ENCODE data around the gene SEM1. TPM values are rescaled to one million over a fixed set of nuclear protein-coding genes. Genes with fewer than 3 reads are reported as not detected.

SEM1 gene
- total RNA-seq, 5 donors from 2014 or later (not counting 1 experiment from before 2014, with no cell fraction given), result 17.8 to 34.8 (median 30.2) TPM

DNA sequence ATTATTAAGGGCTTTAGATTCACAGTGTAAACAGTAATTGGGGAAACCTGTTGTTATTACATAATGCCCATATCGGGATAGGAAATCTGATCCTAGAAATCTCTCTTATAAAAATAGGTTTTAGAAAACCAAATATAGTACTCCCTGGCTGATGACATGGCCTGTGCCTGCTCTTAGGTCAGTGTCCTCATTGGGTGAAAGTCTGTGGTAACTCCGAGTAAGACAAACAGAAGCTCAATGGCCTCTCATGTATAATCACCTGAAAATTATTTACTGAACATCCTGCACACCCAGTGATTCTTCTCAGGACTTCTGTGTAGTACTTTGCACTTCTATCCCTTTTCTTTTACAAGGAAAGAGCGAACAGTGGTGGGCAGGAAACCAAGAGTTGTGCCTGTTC lies 37.8 kb downstream of the SEM1 start:
- POLR2A ChIA-PET, result no interaction called here
- WGBS (ENCODE audit: insufficient coverage), result no CpG with 5 or more reads among the region's 3 CpGs
- no peaks in the 10 kb centered on the region for H3K9me3 Mint-ChIP-seq
- no peaks in the 10 kb centered on the region for H3K27me3 Mint-ChIP-seq
- Histone ChIP-seq H3K4me3 (ENCODE audit: control insufficient read depth in 1 of 2, extremely low read depth in 1 of 2, low read length in 1 of 2) (no peak overlapping the region), H3K27me3 (replicated peaks in 1 of 2; ENCODE audit: control insufficient read depth in 2 of 2, extremely low read depth in 1 of 2, insufficient read depth in 2 of 2, low read length in 1 of 2) (no peaks in the 10 kb centered on the region), H3K36me3 (ENCODE audit: control insufficient read depth in 2 of 2, extremely low read depth in 1 of 2, insufficient read depth in 1 of 2, low read length in 1 of 2) (peaks cover 0 to 16% of the 10 kb centered on the region in 2 donors), H3K9me3 (no peaks in the 10 kb centered on the region), H3K27ac (ENCODE audit: low read length) (no peak overlapping the region), H3K4me1 (ENCODE audit: control insufficient read depth in 1 of 2, extremely low read depth in 1 of 2, insufficient read depth in 2 of 2, low read length in 2 of 2) (no peaks in the 10 kb centered on the region)
- no peak overlapping the region for H3K4me3 Mint-ChIP-seq
- CTCF ChIA-PET, result no interaction called here
- peaks cover 0 to 3% (median 0%) of the 10 kb centered on the region in 3 donors for H3K4me1 Mint-ChIP-seq
- H3K27ac Mint-ChIP-seq, result no peak overlapping the region
- DNase-seq (no peak), ATAC-seq (replicated peaks in 1 of 4) (no peak)
- H3K36me3 Mint-ChIP-seq, result peaks cover 37% of the 10 kb centered on the region

DNA sequence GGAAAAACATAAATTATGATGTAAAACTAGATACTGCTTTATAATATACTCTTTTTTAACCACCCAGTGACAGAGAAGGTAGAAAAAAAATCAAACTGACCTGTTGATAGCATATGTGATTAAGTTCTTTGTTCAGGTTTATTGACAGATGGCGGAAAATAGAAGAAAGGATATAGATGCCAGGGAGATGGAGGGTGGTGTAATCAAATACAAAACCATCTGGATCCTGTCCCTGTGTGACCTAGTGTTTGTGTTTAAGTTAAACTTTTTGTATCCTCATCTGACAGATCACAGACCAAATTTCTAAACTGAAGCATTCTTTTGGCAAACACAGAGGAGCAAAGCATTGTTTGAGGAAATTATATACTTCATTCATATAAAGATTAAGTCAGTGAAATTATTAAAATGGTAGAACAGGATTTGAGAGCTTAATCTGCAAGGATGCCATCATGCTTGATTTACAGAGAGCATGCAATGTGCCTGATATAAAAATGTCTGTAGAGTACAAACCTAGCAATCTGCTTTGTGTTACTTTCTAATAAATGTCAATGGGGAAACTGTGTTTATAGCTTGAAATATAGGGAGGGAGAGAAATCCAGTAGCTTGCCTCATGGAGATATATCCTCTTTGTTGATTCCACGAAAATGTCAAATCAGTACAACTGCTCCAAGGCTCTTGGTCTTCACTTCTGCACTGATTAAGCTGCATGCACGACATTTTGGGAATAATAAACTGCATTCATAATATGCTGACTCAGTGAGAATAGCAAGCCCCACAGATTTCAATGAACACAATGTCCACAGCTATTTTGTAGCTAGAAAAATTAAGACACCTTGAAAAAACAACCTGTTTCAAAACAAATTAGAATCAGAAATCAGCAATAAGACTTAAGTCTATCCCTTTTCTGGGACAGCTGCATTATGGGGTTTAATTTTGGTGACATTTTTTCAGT lies 39.0 kb downstream of the SEM1 start:
- Mint-ChIP-seq H3K4me3 (no peak overlapping the region), H3K36me3 (peaks cover 42% of the 10 kb centered on the region)

DNA sequence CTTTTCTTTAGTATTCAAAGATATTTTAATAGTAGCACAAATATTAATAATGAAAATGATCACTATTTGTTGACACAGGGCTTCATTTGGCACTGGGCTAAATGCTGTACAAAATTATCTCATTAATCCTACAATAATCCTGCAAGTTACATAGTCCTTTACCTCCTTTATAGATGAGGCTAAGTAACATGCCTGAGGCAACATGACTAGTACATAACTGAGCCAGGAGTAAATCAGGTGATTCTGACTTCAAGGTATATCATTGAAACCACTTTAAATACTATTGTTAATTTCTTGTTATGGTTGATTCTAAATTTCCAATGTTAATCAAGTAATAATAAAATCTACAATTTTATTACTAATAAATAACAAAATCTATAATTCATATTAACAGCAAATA lies 39.8 kb downstream of the SEM1 start:
- Mint-ChIP-seq H3K4me3 (no peak overlapping the region), H3K27me3 (no peaks in the 10 kb centered on the region), H3K4me1 (peaks cover 0 to 3% (median 2%) of the 10 kb centered on the region in 3 donors), H3K9me3 (no peaks in the 10 kb centered on the region), H3K27ac (no peak overlapping the region), H3K36me3 (peaks cover 42% of the 10 kb centered on the region)
- ChIA-PET CTCF (no interaction called here), POLR2A (no interaction called here)
- H3K27me3 ChIP-seq (replicated peaks in 1 of 2; ENCODE audit: control insufficient read depth in 2 of 2, extremely low read depth in 1 of 2, insufficient read depth in 2 of 2, low read length in 1 of 2), result no peaks in the 10 kb centered on the region
- no peak overlapping the region for H3K4me3 ChIP-seq (ENCODE audit: control insufficient read depth in 1 of 2, extremely low read depth in 1 of 2, low read length in 1 of 2)
- no peak for ATAC-seq (replicated peaks in 1 of 4)
- H3K4me1 ChIP-seq (ENCODE audit: control insufficient read depth in 1 of 2, extremely low read depth in 1 of 2, insufficient read depth in 2 of 2, low read length in 2 of 2), result no peaks in the 10 kb centered on the region
- H3K9me3 ChIP-seq, result no peaks in the 10 kb centered on the region
- peaks cover 0 to 16% of the 10 kb centered on the region in 2 donors for H3K36me3 ChIP-seq (ENCODE audit: control insufficient read depth in 2 of 2, extremely low read depth in 1 of 2, insufficient read depth in 1 of 2, low read length in 1 of 2)
- DNase-seq, result no peak
- H3K27ac ChIP-seq (ENCODE audit: low read length), result no peak overlapping the region

More for the DNA sequence above, 39.0 kb downstream of the SEM1 start:
- CTCF ChIA-PET, result no interaction called here
- Mint-ChIP-seq H3K27me3 (no peaks in the 10 kb centered on the region), H3K27ac (no peak overlapping the region), H3K9me3 (no peaks in the 10 kb centered on the region), H3K4me1 (no peaks in the 10 kb centered on the region)
- Histone ChIP-seq H3K9me3 (no peaks in the 10 kb centered on the region), H3K36me3 (ENCODE audit: control insufficient read depth in 2 of 2, extremely low read depth in 1 of 2, insufficient read depth in 1 of 2, low read length in 1 of 2) (peaks cover 0 to 16% of the 10 kb centered on the region in 2 donors), H3K27ac (ENCODE audit: low read length) (no peak overlapping the region), H3K27me3 (replicated peaks in 1 of 2; ENCODE audit: control insufficient read depth in 2 of 2, extremely low read depth in 1 of 2, insufficient read depth in 2 of 2, low read length in 1 of 2) (no peaks in the 10 kb centered on the region), H3K4me3 (ENCODE audit: control insufficient read depth in 1 of 2, extremely low read depth in 1 of 2, low read length in 1 of 2) (no peak overlapping the region), H3K4me1 (ENCODE audit: control insufficient read depth in 1 of 2, extremely low read depth in 1 of 2, insufficient read depth in 2 of 2, low read length in 2 of 2) (no peaks in the 10 kb centered on the region)
- ATAC-seq (replicated peaks in 1 of 4) (no peak), DNase-seq (no peak)
- 96% methylated on average over 3 of the region's 3 CpGs for WGBS (ENCODE audit: insufficient coverage)
- POLR2A ChIA-PET, result no interaction called here

DNA sequence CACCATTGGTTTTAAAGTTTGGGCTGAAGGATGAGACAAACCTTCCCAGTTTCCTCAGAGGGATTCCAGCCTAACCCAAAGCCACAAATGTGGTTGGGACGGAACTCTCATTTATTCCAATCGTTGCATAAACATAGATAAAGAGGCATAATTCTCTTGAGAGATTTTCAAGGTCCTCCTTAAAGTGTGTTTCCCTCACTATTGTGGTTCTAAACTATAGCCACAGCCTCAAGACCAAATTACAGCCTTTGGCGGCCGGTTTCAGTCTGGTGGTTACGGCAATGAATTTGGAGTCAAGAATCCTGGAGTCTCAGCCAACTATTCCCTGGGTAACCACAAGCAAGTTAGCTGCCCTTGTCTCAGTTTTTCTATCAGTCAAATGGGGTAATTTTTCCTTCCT lies 42.6 kb downstream of the SEM1 start:
- ATAC-seq (replicated peaks in 1 of 4) (no peak), DNase-seq (no peak)
- Histone ChIP-seq H3K4me1 (ENCODE audit: control insufficient read depth in 1 of 2, extremely low read depth in 1 of 2, insufficient read depth in 2 of 2, low read length in 2 of 2) (peaks cover 3% of the 10 kb centered on the region in 2 experiments), H3K27ac (ENCODE audit: low read length) (no peak overlapping the region), H3K27me3 (replicated peaks in 1 of 2; ENCODE audit: control insufficient read depth in 2 of 2, extremely low read depth in 1 of 2, insufficient read depth in 2 of 2, low read length in 1 of 2) (no peaks in the 10 kb centered on the region), H3K36me3 (ENCODE audit: control insufficient read depth in 2 of 2, extremely low read depth in 1 of 2, insufficient read depth in 1 of 2, low read length in 1 of 2) (peaks cover 0 to 9% of the 10 kb centered on the region in 2 donors), H3K9me3 (no peaks in the 10 kb centered on the region), H3K4me3 (ENCODE audit: control insufficient read depth in 1 of 2, extremely low read depth in 1 of 2, low read length in 1 of 2) (no peak overlapping the region)
- Mint-ChIP-seq H3K4me3 (no peak overlapping the region), H3K27me3 (no peaks in the 10 kb centered on the region), H3K27ac (no peak overlapping the region), H3K36me3 (peaks cover 31% of the 10 kb centered on the region), H3K9me3 (no peaks in the 10 kb centered on the region), H3K4me1 (peaks cover 16 to 21% (median 19%) of the 10 kb centered on the region in 3 donors)
- no CpG with 5 or more reads among the region's 5 CpGs for WGBS (ENCODE audit: insufficient coverage)
- CTCF ChIA-PET, result no interaction called here
- POLR2A ChIA-PET, result no interaction called here

DNA sequence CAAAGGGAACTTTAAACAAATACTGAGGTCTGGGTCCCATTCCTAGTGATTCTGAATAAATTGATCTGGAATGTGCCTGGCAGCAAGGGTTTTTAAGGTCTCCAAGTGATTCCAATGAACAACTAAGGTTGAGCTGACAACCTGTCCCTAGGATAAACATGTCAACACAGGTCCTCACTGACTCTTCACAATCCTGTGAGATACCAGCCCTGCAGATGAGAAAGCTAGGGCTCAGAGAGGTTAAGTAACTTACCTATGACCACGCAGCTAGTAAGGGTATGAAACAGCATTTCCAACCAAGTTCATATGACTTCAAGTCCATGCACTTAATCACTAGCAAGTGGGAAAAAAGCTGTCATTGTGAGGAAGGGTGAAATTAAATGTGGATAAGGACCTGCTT lies 44.0 kb downstream of the SEM1 start:
- Mint-ChIP-seq H3K4me1 (peaks cover 16 to 21% (median 19%) of the 10 kb centered on the region in 3 donors), H3K4me3 (no peak overlapping the region), H3K36me3 (peaks cover 26% of the 10 kb centered on the region), H3K27ac (no peak overlapping the region), H3K9me3 (no peaks in the 10 kb centered on the region), H3K27me3 (no peaks in the 10 kb centered on the region)
- no peak for ATAC-seq (replicated peaks in 1 of 4)
- no peak for DNase-seq
- ChIA-PET POLR2A (no interaction called here), CTCF (no interaction called here)
- no peaks in the 10 kb centered on the region for H3K9me3 ChIP-seq
- H3K36me3 ChIP-seq (ENCODE audit: control insufficient read depth in 2 of 2, extremely low read depth in 1 of 2, insufficient read depth in 1 of 2, low read length in 1 of 2), result no peaks in the 10 kb centered on the region
- H3K4me1 ChIP-seq (ENCODE audit: control insufficient read depth in 1 of 2, extremely low read depth in 1 of 2, insufficient read depth in 2 of 2, low read length in 2 of 2), result peaks cover 3% of the 10 kb centered on the region in 2 experiments
- H3K4me3 ChIP-seq (ENCODE audit: control insufficient read depth in 1 of 2, extremely low read depth in 1 of 2, low read length in 1 of 2), result no peak overlapping the region
- no CpG with 5 or more reads among the region's 1 CpG for WGBS (ENCODE audit: insufficient coverage)
- no peak overlapping the region for H3K27ac ChIP-seq (ENCODE audit: low read length)
- no peaks in the 10 kb centered on the region for H3K27me3 ChIP-seq (replicated peaks in 1 of 2; ENCODE audit: control insufficient read depth in 2 of 2, extremely low read depth in 1 of 2, insufficient read depth in 2 of 2, low read length in 1 of 2)

DNA sequence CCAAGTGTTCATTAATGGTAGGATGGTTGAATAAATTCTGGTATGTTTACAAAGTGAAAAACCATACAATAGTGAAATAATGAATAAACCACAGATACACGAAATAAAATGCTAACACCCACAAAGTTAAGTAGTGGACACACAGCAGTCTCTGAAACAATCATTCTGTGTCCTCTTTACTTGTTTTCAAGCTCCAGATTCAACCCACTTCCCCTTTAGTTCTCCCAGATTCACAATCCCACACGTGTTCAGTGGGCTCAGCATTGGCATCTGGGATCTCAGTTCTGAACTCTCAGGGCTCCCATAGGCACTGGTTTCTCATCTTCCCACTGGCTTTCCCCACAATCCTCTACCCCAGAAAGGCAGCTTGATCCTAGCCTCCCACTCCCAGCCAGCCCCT lies 44.9 kb downstream of the SEM1 start:
- Histone ChIP-seq H3K27ac (ENCODE audit: low read length) (no peak overlapping the region), H3K36me3 (ENCODE audit: control insufficient read depth in 2 of 2, extremely low read depth in 1 of 2, insufficient read depth in 1 of 2, low read length in 1 of 2) (no peaks in the 10 kb centered on the region), H3K4me3 (ENCODE audit: control insufficient read depth in 1 of 2, extremely low read depth in 1 of 2, low read length in 1 of 2) (no peak overlapping the region), H3K4me1 (ENCODE audit: control insufficient read depth in 1 of 2, extremely low read depth in 1 of 2, insufficient read depth in 2 of 2, low read length in 2 of 2) (peaks cover 3% of the 10 kb centered on the region in 2 experiments), H3K9me3 (no peaks in the 10 kb centered on the region), H3K27me3 (replicated peaks in 1 of 2; ENCODE audit: control insufficient read depth in 2 of 2, extremely low read depth in 1 of 2, insufficient read depth in 2 of 2, low read length in 1 of 2) (no peaks in the 10 kb centered on the region)
- Mint-ChIP-seq H3K4me1 (peaks cover 16 to 21% (median 19%) of the 10 kb centered on the region in 3 donors), H3K9me3 (no peaks in the 10 kb centered on the region), H3K4me3 (no peak overlapping the region), H3K36me3 (peaks cover 20% of the 10 kb centered on the region), H3K27me3 (no peaks in the 10 kb centered on the region), H3K27ac (no peak overlapping the region)
- ATAC-seq (replicated peaks in 1 of 4) (no peak), DNase-seq (no peak)
- POLR2A ChIA-PET, result no interaction called here
- WGBS (ENCODE audit: insufficient coverage), result 71% methylated on average over 2 of the region's 2 CpGs
- CTCF ChIA-PET, result interaction anchor here in 1 of 2 donors (0.6 kb wide), 1 partner anchor 589 kb away, joined by 6 read pairs; no protein-coding TSS in a partner anchor

All from T-cell (primary cell).